Neural crest cell (in vitro differentiated cells): ENCODE results near the gene ASB11. TPM values are rescaled to one million over a fixed set of nuclear protein-coding genes. Genes with fewer than 3 reads are reported as not detected.
"Not testable (repeated sequence)": the region's sequence is repeated elsewhere in the genome, so short reads cannot be mapped to it uniquely, and the experiment has no call there.

ENCODE experiments used
- DNase-seq: peaks from one replicate; pipeline ENCODE4 v3.0.0; 2021; ENCODE audit warnings: low read depth, mixed read lengths, low spot score
- H3K27ac Mint-ChIP-seq: one replicate; pipeline ENCODE4 v1.8.0; 2021; ENCODE audit warnings: mild to moderate bottlenecking, mixed read lengths; ENCODE audit not compliant: unreplicated experiment
- H3K27me3 Mint-ChIP-seq: 2 replicates; pipeline ENCODE4 v1.8.0; 2021; ENCODE audit warnings: low read depth, mild to moderate bottlenecking, mixed read lengths
- H3K36me3 Mint-ChIP-seq: 2 replicates; pipeline ENCODE4 v1.8.0; 2021; ENCODE audit warnings: low read depth, mild to moderate bottlenecking, mixed read lengths
- H3K4me1 Mint-ChIP-seq: 2 replicates; pipeline ENCODE4 v1.8.0; 2021; ENCODE audit warnings: mixed read lengths
- H3K4me3 Mint-ChIP-seq: one replicate; pipeline ENCODE4 v1.8.0; 2021; ENCODE audit warnings: mild to moderate bottlenecking, mixed read lengths
- H3K9me3 Mint-ChIP-seq: 2 replicates; pipeline ENCODE4 v1.8.0; 2021; ENCODE audit warnings: mixed read lengths
- total RNA-seq: library from RNA; stranded (reverse); gene quantifications from 2 replicates; pipeline ENCODE4 v1.2.1, GENCODE V29; 2021
- TF ChIP-seq, protein P1 (sequence below): fragments of 200-600 bp; sonication (generic); conservative IDR thresholded peaks from 2 replicates; pipeline ENCODE4 v1.5.0; 2021; ENCODE audit warnings: antibody characterized with exemption, mild to moderate bottlenecking

ASB11 gene
- total RNA-seq, 1 donor from 2014 or later = not detected

DNA sequence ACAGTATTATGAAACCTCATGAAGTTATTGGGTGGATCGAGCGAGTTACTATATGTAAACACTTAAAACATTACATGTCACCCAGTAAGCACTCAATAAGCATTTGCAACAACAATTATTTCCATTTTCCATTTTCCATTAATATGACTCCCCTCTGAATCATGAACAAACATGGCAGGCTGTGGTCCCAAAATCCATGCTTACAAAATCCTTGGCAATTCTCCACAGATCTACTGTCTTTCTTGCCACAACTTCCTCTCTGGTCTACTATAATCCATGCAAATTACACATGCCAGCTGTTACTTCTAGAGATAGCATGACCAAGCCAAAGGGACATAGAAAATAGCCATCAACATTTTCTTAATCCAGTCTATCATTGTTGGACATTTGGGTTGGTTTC lies 22.0 kb downstream of the ASB11 start:
- Mint-ChIP-seq H3K4me3 (no peak overlapping the region), H3K27ac (no peak overlapping the region), H3K9me3 (no peaks in the 10 kb centered on the region), H3K36me3 (no peaks in the 10 kb centered on the region), H3K4me1 (no peaks in the 10 kb centered on the region), H3K27me3 (no peaks in the 10 kb centered on the region)
- no peak for DNase-seq
- TF ChIP-seq, protein P1, sequence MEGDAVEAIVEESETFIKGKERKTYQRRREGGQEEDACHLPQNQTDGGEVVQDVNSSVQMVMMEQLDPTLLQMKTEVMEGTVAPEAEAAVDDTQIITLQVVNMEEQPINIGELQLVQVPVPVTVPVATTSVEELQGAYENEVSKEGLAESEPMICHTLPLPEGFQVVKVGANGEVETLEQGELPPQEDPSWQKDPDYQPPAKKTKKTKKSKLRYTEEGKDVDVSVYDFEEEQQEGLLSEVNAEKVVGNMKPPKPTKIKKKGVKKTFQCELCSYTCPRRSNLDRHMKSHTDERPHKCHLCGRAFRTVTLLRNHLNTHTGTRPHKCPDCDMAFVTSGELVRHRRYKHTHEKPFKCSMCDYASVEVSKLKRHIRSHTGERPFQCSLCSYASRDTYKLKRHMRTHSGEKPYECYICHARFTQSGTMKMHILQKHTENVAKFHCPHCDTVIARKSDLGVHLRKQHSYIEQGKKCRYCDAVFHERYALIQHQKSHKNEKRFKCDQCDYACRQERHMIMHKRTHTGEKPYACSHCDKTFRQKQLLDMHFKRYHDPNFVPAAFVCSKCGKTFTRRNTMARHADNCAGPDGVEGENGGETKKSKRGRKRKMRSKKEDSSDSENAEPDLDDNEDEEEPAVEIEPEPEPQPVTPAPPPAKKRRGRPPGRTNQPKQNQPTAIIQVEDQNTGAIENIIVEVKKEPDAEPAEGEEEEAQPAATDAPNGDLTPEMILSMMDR = no peak

DNA sequence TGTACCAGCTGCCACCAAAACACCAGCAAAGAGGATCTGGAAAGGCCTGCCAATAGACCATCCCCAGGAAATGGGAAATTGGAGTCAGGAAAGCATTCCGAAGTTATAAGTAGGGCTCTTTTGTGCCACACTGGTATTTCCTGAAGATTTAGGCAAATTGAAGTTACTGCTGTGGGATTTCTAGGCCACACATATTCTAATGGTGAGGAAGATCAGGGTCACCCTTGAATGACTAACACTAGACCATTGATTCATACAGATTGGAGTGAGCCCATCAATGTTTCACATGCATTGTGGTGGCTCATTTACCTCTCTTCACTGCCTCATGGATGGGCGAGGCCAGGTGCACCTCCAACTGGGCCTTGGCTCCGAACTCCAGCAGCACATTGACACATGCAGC lies 22.6 kb downstream of the ASB11 start:
- Mint-ChIP-seq H3K4me1 (no peaks in the 10 kb centered on the region), H3K27ac (no peak overlapping the region), H3K36me3 (no peaks in the 10 kb centered on the region), H3K4me3 (no peak overlapping the region), H3K9me3 (no peaks in the 10 kb centered on the region), H3K27me3 (no peaks in the 10 kb centered on the region)
- no peak for DNase-seq
- TF ChIP-seq, protein P1 = no peak

DNA sequence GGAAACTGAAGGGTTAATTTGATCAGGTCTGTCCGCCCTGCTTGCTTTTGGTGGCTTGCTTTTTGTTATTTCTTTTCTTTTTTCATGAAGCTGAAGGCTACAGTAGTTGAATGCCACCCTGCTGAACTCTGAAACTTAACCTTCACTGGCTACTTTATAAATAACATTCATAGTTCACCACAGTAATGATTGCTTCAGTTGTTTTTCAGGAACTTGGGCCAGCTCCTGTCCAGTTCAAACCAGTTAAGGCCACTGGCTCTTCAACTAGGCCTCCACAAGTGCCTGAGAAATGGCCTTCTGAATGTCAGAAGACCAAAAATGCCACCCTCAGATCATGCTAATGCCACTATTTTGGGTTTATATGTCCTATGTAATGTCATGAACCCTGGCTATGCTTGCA lies 37.8 kb downstream of the ASB11 start:
- Mint-ChIP-seq H3K9me3 (peaks cover 3% of the 10 kb centered on the region), H3K27ac (no peak overlapping the region), H3K36me3 (no peaks in the 10 kb centered on the region), H3K27me3 (no peaks in the 10 kb centered on the region), H3K4me3 (no peak overlapping the region), H3K4me1 (no peaks in the 10 kb centered on the region)
- DNase-seq = no peak
- TF ChIP-seq, protein P1 = no peak

DNA sequence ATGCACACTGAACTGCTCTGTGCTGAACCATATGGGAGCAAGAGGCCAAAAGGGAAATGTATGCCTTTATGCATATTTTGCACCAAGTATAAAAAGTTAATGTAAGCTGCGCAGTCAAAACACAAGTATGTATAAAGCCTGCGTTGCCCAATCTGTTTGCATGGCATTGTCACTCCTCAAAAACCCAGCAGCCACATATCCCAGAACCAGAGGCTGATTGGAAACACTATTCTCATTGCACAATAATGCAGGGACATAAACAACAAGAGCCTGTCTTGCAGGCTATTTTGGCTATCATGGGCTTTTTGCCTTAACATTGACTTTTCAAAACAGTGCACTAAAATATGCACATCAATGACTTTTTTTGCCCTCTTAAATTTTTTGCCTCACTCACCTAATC lies 40.5 kb downstream of the ASB11 start:
- no peak overlapping the region for H3K4me3 Mint-ChIP-seq
- H3K36me3 Mint-ChIP-seq = no peaks in the 10 kb centered on the region
- TF ChIP-seq, protein P1 = no peak
- H3K9me3 Mint-ChIP-seq = no peaks in the 10 kb centered on the region
- H3K4me1 Mint-ChIP-seq = no peaks in the 10 kb centered on the region
- H3K27ac Mint-ChIP-seq = no peak overlapping the region
- no peak for DNase-seq
- no peaks in the 10 kb centered on the region for H3K27me3 Mint-ChIP-seq

DNA sequence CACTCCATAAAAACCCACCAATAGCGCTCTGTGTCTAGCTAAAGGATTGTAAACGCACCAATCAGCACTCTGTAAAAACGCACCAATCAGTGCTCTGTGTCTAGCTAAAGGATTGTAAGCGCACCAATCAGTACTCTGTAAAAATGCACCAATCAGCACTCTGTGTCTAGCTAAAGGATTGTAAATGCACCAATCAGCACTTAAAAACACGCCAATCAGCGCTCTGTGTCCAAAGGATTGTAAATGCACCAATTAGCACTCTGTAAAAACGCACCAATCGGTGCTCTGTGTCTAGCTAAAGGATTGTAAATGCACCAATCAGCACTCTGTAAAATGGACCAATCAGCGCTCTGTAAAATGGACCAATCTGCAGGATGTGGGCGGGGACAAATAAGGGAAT lies 42.2 kb downstream of the ASB11 start:
- not testable (repeated sequence) for H3K27me3 Mint-ChIP-seq, H3K4me3 Mint-ChIP-seq, DNase-seq, H3K9me3 Mint-ChIP-seq, H3K27ac Mint-ChIP-seq, H3K36me3 Mint-ChIP-seq, H3K4me1 Mint-ChIP-seq

DNA sequence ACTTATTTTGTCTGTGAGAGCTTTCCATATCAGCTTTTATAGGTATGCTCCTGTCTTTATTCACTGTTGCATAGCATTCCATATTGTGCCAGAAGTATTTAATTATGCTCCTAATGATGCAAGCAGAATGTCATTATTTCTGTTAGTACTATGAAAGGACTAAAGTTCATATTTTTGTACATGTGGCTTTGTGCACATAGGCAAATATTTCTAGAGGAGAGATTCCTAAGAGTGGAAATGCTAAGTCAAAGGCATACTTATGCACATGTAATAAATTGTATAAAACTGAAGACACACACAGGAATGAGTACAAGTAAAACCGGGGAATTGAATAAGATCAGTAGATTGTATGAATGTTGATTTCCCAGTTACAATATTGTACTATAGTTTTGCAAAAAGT lies 43.7 kb downstream of the ASB11 start:
- TF ChIP-seq, protein P1 = no peak
- Mint-ChIP-seq H3K9me3 (no peaks in the 10 kb centered on the region), H3K4me1 (peaks cover 5% of the 10 kb centered on the region), H3K4me3 (no peak overlapping the region), H3K27me3 (no peaks in the 10 kb centered on the region), H3K27ac (no peak overlapping the region), H3K36me3 (no peaks in the 10 kb centered on the region)
- no peak for DNase-seq
